Naive B cell (primary cell): ENCODE data around the gene STARD3. TPM values are rescaled to one million over a fixed set of nuclear protein-coding genes. Genes with fewer than 3 reads are reported as not detected.

Experiments used
- ATAC-seq, 2 donors: fragments of 150-1000 bp; cut with Tn5 transposase; 2 replicates each; pipeline ENCODE4 v1.10.0; 2021; ENCODE audit warnings: low read depth in 2 of 2, mild to moderate bottlenecking in 2 of 2, moderate library complexity in 2 of 2
- DNase-seq: peaks from one replicate; pipeline ENCODE4 v3.0.0; 2022
- H3K27ac Mint-ChIP-seq, 6 donors: one replicate each; pipeline ENCODE4 v1.8.0; 2020 to 2022; ENCODE audit warnings: mild to moderate bottlenecking in 6 of 6, mixed read lengths in 6 of 6, moderate library complexity in 5 of 6, inconsistent platforms in 2 of 6
- H3K27me3 Mint-ChIP-seq, 3 donors: one replicate each; pipeline ENCODE4 v1.8.0; 2021 to 2022; ENCODE audit warnings: mixed read lengths in 3 of 3, mild to moderate bottlenecking in 1 of 3
- H3K36me3 Mint-ChIP-seq, 2 donors: one replicate each; pipeline ENCODE4 v1.8.0; 2020 to 2022; ENCODE audit warnings: mixed read lengths in 2 of 2, inconsistent platforms in 1 of 2, mild to moderate bottlenecking in 1 of 2
- H3K4me1 Mint-ChIP-seq, 3 donors: one replicate each; pipeline ENCODE4 v1.8.0; 2020 to 2022; ENCODE audit warnings: mixed read lengths in 3 of 3, inconsistent platforms in 1 of 3, mild to moderate bottlenecking in 1 of 3, moderate library complexity in 1 of 3
- H3K4me3 Mint-ChIP-seq, 8 donors: one replicate each; pipeline ENCODE4 v1.8.0; 2020 to 2022; ENCODE audit warnings: mild to moderate bottlenecking in 8 of 8, mixed read lengths in 8 of 8, moderate library complexity in 8 of 8, inconsistent platforms in 2 of 8
- H3K9me3 Mint-ChIP-seq, 7 donors: one replicate each; pipeline ENCODE4 v1.8.0; 2020 to 2022; ENCODE audit warnings: mixed read lengths in 7 of 7, mild to moderate bottlenecking in 5 of 7, inconsistent platforms in 2 of 7, moderate library complexity in 1 of 7
- polyA plus RNA-seq, 6 donors: library from polyadenylated mRNA; unstranded; fragments of 300-500 nt; fragmentation: Illumina TruSeq; gene quantifications; one replicate each; pipeline ENCODE4 v1.2.3, GENCODE V29; 2021; ENCODE audit warnings: low read depth in 6 of 6

Gene STARD3
- polyA plus RNA-seq, 6 donors from 2014 or later: 30.7 to 53.7 (median 42.0) TPM

- peaks cover 60 to 73% (median 71%) of the 10 kb centered on the region in 3 donors for H3K4me1 Mint-ChIP-seq
- no peak for DNase-seq
- H3K36me3 Mint-ChIP-seq: peaks cover 0 to 10% of the 10 kb centered on the region in 2 donors
- peak overlapping the region in 3 of 6 donors; percentile 33 to 76 (median 47) for H3K27ac Mint-ChIP-seq
- ATAC-seq: no peak
- H3K4me3 Mint-ChIP-seq: no peak overlapping the region
- no peaks in the 10 kb centered on the region for H3K9me3 Mint-ChIP-seq
- H3K27me3 Mint-ChIP-seq: no peaks in the 10 kb centered on the region
Observed at GRCh38 chr17:39655105-39655504, 18.2 kb downstream of the STARD3 start.

- H3K36me3 Mint-ChIP-seq: peaks cover 0 to 15% of the 10 kb centered on the region in 2 donors
- H3K9me3 Mint-ChIP-seq: no peaks in the 10 kb centered on the region
- H3K27ac Mint-ChIP-seq: peak overlapping the region in 5 of 6 donors; percentile 58 to 96 (median 82)
- no peak for ATAC-seq
- no peaks in the 10 kb centered on the region for H3K27me3 Mint-ChIP-seq
- H3K4me3 Mint-ChIP-seq: peak overlapping the region in 4 of 8 donors; percentile 1 to 44 (median 12)
- DNase-seq: no peak
- peaks cover 52 to 72% (median 70%) of the 10 kb centered on the region in 3 donors for H3K4me1 Mint-ChIP-seq
Observed at GRCh38 chr17:39658346-39658745, 21.4 kb downstream of the STARD3 start.

GRCh38 chr17:39658760-39659159, 21.8 kb downstream of the STARD3 start:
- Mint-ChIP-seq H3K27ac (peak overlapping the region; percentile 33 to 96 (median 88)), H3K4me3 (peak overlapping the region in 6 of 8 donors; percentile 15 to 87 (median 71)), H3K4me1 (peaks cover 48 to 68% (median 66%) of the 10 kb centered on the region in 3 donors), H3K9me3 (no peaks in the 10 kb centered on the region), H3K36me3 (peaks cover 0 to 15% of the 10 kb centered on the region in 2 donors), H3K27me3 (no peaks in the 10 kb centered on the region)
- no peak for ATAC-seq
- no peak for DNase-seq

GRCh38 chr17:39659279-39660010, 22.5 kb downstream of the STARD3 start:
- Mint-ChIP-seq H3K36me3 (peaks cover 0 to 15% of the 10 kb centered on the region in 2 donors), H3K27me3 (no peaks in the 10 kb centered on the region), H3K9me3 (no peaks in the 10 kb centered on the region), H3K4me1 (peaks cover 45 to 64% (median 64%) of the 10 kb centered on the region in 3 donors), H3K27ac (peak overlapping the region; percentile 79 to 96 (median 91)), H3K4me3 (peak overlapping the region; percentile 53 to 87 (median 80))
- DNase-seq (peak; percentile 39), ATAC-seq (peak; percentile 82 to 85)

DNA sequence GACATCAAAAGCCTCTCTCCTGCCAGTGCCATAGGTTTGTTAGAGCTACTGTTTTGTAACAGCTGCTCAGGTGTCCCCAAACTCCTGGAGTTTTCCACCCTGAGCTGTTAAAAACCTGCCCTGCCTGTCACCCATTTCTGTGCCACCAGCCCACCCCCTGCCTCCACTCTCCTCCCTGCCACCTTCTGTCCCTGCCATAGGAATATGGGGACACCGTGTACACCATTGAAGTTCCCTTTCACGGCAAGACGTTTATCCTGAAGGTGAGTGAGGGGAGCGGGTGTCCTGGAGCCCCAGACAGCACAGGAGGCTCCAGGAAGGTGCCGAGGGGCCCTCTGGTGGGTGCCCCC, 23.0 kb downstream of the STARD3 start:
- no peak for DNase-seq
- Mint-ChIP-seq H3K4me1 (peaks cover 42 to 69% (median 59%) of the 10 kb centered on the region in 3 donors), H3K27me3 (no peaks in the 10 kb centered on the region), H3K36me3 (peaks cover 0 to 15% of the 10 kb centered on the region in 2 donors), H3K4me3 (peak overlapping the region; percentile 53 to 87 (median 80)), H3K9me3 (no peaks in the 10 kb centered on the region), H3K27ac (peak overlapping the region in 5 of 6 donors; percentile 79 to 96 (median 93))
- ATAC-seq: no peak

GRCh38 chr17:39660397-39661385, 23.7 kb downstream of the STARD3 start:
- peaks cover 0 to 11% of the 10 kb centered on the region in 2 donors for H3K36me3 Mint-ChIP-seq
- H3K4me3 Mint-ChIP-seq: peak overlapping the region in 5 of 8 donors; percentile 52 to 85 (median 62)
- no peak for ATAC-seq
- H3K27ac Mint-ChIP-seq: peak overlapping the region; percentile 64 to 95 (median 80)
- no peak for DNase-seq
- no peaks in the 10 kb centered on the region for H3K9me3 Mint-ChIP-seq
- H3K4me1 Mint-ChIP-seq: peaks cover 42 to 65% (median 52%) of the 10 kb centered on the region in 3 donors
- H3K27me3 Mint-ChIP-seq: no peaks in the 10 kb centered on the region

- ATAC-seq (no peak), DNase-seq (no peak)
- peaks cover 41 to 73% (median 52%) of the 10 kb centered on the region in 3 donors for H3K4me1 Mint-ChIP-seq
- H3K36me3 Mint-ChIP-seq: peaks cover 0 to 9% of the 10 kb centered on the region in 2 donors
- peak overlapping the region in 3 of 6 donors; percentile 52 to 79 (median 59) for H3K27ac Mint-ChIP-seq
- no peaks in the 10 kb centered on the region for H3K9me3 Mint-ChIP-seq
- H3K27me3 Mint-ChIP-seq: peaks cover 0 to 6% (median 0%) of the 10 kb centered on the region in 3 donors
- peak overlapping the region in 5 of 8 donors; percentile 34 to 80 (median 52) for H3K4me3 Mint-ChIP-seq
Observed at GRCh38 chr17:39661744-39662541, 25.0 kb downstream of the STARD3 start.

DNA sequence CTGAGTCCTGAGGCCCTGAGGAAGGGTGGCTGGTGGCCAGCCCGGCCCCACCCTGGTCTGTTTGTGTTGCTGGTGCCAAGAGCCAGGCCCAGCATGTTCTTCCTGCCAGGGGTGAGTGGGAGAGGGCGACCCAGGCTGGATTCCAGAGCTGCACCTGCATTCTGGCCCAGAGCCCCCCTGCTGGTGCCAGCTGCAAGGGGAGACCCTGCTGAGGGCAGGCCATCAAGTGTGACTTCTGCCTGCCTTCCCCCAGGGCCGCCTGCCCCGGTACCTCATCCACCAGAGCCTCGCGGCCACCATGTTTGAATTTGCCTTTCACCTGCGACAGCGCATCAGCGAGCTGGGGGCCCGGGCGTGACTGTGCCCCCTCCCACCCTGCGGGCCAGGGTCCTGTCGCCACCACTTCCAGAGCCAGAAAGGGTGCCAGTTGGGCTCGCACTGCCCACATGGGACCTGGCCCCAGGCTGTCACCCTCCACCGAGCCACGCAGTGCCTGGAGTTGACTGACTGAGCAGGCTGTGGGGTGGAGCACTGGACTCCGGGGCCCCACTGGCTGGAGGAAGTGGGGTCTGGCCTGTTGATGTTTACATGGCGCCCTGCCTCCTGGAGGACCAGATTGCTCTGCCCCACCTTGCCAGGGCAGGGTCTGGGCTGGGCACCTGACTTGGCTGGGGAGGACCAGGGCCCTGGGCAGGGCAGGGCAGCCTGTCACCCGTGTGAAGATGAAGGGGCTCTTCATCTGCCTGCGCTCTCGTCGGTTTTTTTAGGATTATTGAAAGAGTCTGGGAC, 25.8 kb downstream of the STARD3 start:
- ATAC-seq (no peak), DNase-seq (no peak)
- Mint-ChIP-seq H3K36me3 (peaks cover 0 to 9% of the 10 kb centered on the region in 2 donors), H3K9me3 (no peaks in the 10 kb centered on the region), H3K4me3 (no peak overlapping the region), H3K27ac (peak overlapping the region in 1 of 6 donors; percentile 52), H3K4me1 (peaks cover 38 to 76% (median 50%) of the 10 kb centered on the region in 3 donors), H3K27me3 (peaks cover 0 to 8% (median 0%) of the 10 kb centered on the region in 3 donors)

GRCh38 chr17:39663340-39663687, 26.4 kb downstream of the STARD3 start:
- no peak overlapping the region for H3K27ac Mint-ChIP-seq
- no peaks in the 10 kb centered on the region for H3K9me3 Mint-ChIP-seq
- H3K36me3 Mint-ChIP-seq: peaks cover 0 to 9% of the 10 kb centered on the region in 2 donors
- DNase-seq (no peak), ATAC-seq (no peak)
- H3K4me1 Mint-ChIP-seq: peaks cover 33 to 75% (median 47%) of the 10 kb centered on the region in 3 donors
- no peak overlapping the region for H3K4me3 Mint-ChIP-seq
- peaks cover 0 to 9% (median 2%) of the 10 kb centered on the region in 3 donors for H3K27me3 Mint-ChIP-seq

GRCh38 chr17:39663688-39664580, 27.0 kb downstream of the STARD3 start:
- no peak for DNase-seq
- H3K4me3 Mint-ChIP-seq: peak overlapping the region in 1 of 8 donors; percentile 3
- H3K27ac Mint-ChIP-seq: peak overlapping the region in 2 of 6 donors; percentile 31 to 74
- H3K27me3 Mint-ChIP-seq: peaks cover 5 to 15% (median 8%) of the 10 kb centered on the region in 3 donors
- H3K36me3 Mint-ChIP-seq: peaks cover 0 to 9% of the 10 kb centered on the region in 2 donors
- H3K9me3 Mint-ChIP-seq: no peaks in the 10 kb centered on the region
- H3K4me1 Mint-ChIP-seq: peaks cover 33 to 75% (median 46%) of the 10 kb centered on the region in 3 donors
- no peak for ATAC-seq
